Heart left ventricle (tissue), 13 donors: ENCODE data around the gene SDE2.

ENCODE experiments used
- CTCF ChIP-seq, 12 donors: fragments of 200-600 bp; sonication (generic) in 4 of 12; IDR thresholded peaks; one replicate each; pipeline versions ENCODE4 v1.5.0 to v1.8.0; 2018 to 2022; ENCODE audit warnings: antibody characterized with exemption in 12 of 12, mild to moderate bottlenecking in 5 of 12
- POLR2A ChIP-seq, 2 donors: fragments of 450-650 bp; IDR thresholded peaks; one replicate each; pipeline ENCODE4 v1.6.1; 2017; ENCODE audit warnings: antibody characterized with exemption in 2 of 2, mild to moderate bottlenecking in 2 of 2, moderate library complexity in 2 of 2
- donor health status: ischemic (EF 13 %, LVEDD 7.1; RV severe dilation, severe dysfunction).
- donor health status: DM: no; HTN: yes; CAD: no.
- donor health status: DM: no; HTN: no; CAD: no.
- donor health status: ischemic (EF 25% LVEDD 6.9; RV normal size, moderate dysfunction).
- donor health status: ischemic (EF 25% LVEDD 5.7; RV mildly dilated, moderate dysfunction).
- donor health status: ischemic (EF 35%, LVEDD 5.7; RV mildly dilated, moderate dysfunction).
- donor health status: nonischemic (EF 11% LVEDD 7.7; RV severe dilation, severe dysfunction).
- donor health status: DM: yes; HTN: yes; CAD: no.
- donor health status: PGD.
- donor health status: ischemic (EF 29% LVEDD 5.4; RV normal size, mild dysfunction).
- donor health status: nonischemic (EF 23%, LVEDD 6.1; RV moderate dilation, normal function).

- TF ChIP-seq CTCF (IDR thresholded peaks at IDR 0.05) (no peak), POLR2A (IDR thresholded peaks at IDR 0.05) (no peak)
Measured at GRCh38 chr1:225934711-225935110, 64.4 kb downstream of the SDE2 start.
